ENCODE measurements around the gene SPTSSA.

Gene SPTSSA

GRCh38 chr14:34383839-34384238 lies 78.2 kb downstream of the SPTSSA start:
- H3K9ac ChIP-seq (ENCODE audit: low read length) = no peak overlapping the region
- H4K20me1 ChIP-seq (ENCODE audit: insufficient read depth, low read length) = no peaks in the 10 kb centered on the region
- no peaks in the 10 kb centered on the region for H3K9me3 ChIP-seq (ENCODE audit: insufficient read depth, low read length)
- H3K4me2 ChIP-seq (ENCODE audit: low read length) = no peak overlapping the region
- no peak overlapping the region for H3K27ac ChIP-seq (ENCODE audit: low read length)
- no peak overlapping the region for H3K4me3 ChIP-seq (ENCODE audit: low read length)
- H3K4me1 ChIP-seq (ENCODE audit: low read length) = no peaks in the 10 kb centered on the region
- no peaks in the 10 kb centered on the region for H3K79me2 ChIP-seq (ENCODE audit: low read length)
- TF ChIP-seq EZH2phosphoT487 (IDR thresholded peaks at IDR 0.05; ENCODE audit: low read depth) (no peak), CTCF (IDR thresholded peaks at IDR 0.05; ENCODE audit: low read depth, low read length) (no peak)
- no peak overlapping the region for H2AFZ ChIP-seq (ENCODE audit: low read depth, low read length)
- H3K27me3 ChIP-seq (ENCODE audit: low read depth, low read length) = 0 out of 2 replicates have a peak, but pooled peaks cover 3% of the 10 kb centered on the region
- H3K36me3 ChIP-seq (replicated peaks; ENCODE audit: low read depth, low read length) = no peaks in the 10 kb centered on the region

Data from OCI-LY3 (cell line).